GM21576 (cell line): Measurements from ENCODE around the gene RUFY3.
A peak's percentile ranks its signal among the peaks of the same experiment; 100 is the strongest.
"Not testable (repeated sequence)": the region's sequence is repeated elsewhere in the genome, so short reads cannot be mapped to it uniquely, and the experiment has no call there.

Source experiments
- ATAC-seq: cut with Tn5 transposase; IDR thresholded peaks from one replicate; pipeline ENCODE4 v1.9.1; 2021; ENCODE audit warnings: mild to moderate bottlenecking, moderate library complexity; ENCODE audit not compliant: unreplicated experiment

RUFY3 gene

GRCh38 chr4:70705183-70706043 lies 16.4 kb upstream of the RUFY3 start:
- ATAC-seq: peak; percentile 54

DNA sequence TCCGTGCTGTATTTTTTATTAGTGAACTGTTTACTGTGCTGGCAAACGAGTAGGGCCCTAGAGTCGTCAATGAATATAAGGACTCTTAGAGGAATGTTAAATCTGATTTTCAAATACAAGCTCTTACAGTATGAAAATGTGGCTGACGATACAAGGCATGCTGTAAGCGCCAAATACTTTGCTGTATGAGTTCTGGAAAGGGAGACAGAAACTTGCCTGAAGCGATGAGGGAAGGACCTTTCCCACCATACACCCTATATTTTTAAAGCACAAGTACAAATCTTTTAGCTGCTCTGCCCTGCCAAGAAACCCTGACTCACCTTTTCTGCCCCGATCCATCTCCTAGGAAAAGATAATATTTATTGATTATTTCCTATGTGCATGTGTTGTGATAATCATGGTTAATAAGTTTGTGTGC lies 15.7 kb upstream of the RUFY3 start:
- ATAC-seq: no peak

DNA sequence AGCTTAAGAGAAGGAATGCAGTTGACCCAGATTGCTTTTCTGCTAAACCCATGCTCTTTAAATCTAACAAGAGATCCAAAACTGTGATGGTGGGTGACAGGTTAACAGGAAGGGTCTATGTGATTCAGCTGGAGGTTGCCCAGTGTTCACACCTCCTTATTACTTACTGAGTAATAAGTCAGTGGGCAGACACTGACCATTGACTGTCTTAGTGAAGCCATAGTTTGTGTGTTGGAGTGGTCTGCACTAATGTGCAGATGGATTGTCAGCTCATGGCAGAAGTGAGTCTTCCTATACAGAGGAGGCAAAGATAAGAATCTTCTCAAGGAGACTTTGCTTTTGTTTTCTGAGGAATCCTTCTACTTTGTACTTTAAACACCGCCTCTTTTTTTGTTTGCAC lies 15.2 kb upstream of the RUFY3 start:
- ATAC-seq: no peak

- ATAC-seq: no peak
Measured at GRCh38 chr4:70709611-70710205, 12.1 kb upstream of the RUFY3 start.

DNA sequence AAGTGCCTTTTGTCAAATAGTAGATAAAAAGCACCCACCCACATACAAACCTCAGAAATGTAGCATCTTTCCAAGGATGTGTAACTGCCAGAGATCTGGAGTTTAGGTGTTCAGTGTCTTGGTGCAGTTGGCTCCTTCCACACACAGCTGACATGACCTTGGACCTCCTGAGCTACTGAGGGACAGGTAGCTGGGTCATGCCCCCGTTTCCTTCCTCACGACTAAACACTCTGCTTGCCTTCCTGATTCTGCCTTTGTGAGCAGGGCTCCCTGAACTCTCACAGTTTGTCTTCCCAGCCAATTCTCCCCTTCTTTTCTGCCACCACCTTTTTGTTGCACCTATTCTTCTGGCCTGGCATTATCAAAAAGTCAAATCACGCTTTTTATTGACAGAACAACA lies 10.2 kb upstream of the RUFY3 start:
- ATAC-seq: no peak

GRCh38 chr4:70712150-70712549 lies 9.6 kb upstream of the RUFY3 start:
- no peak for ATAC-seq

DNA sequence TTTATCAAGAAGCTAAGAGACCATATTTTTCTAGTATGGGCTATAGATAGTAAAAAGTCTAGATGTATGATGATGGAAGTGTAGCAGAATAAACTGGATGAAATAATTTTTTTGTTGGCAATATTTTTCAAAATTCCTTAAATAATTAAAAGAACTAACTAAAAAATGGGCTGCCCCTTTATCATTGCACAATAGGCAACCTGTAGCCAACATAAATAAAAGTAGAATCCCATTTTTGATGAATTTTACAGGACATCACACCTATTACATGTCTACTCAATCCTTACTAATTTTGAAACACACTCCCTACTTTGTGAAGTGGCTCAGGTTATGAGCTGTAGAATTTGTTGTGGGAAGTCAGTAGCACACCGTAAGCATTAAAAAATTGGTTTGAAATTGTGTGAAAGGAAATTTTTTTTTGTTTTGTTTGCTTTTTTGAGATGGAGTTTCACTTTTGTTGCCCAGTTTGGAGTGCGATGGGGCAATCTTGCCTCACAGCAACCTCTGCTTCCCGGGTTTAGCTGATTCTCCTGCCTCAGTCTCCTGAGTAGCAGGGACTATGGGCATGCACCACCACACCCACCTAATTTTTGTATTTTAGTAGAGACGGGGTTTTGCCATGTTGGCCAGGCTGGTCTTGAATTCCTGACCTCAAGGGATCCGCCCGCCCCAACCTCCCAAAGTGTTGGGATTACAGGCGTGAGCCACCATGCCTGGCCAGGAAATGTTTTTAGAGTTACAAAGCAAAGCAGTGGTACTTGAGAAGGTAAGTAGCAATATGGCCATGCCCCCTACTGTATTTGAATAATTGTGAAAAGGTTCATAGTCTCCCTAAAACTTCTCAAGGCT lies 8.9 kb upstream of the RUFY3 start:
- ATAC-seq: peak; percentile 1

DNA sequence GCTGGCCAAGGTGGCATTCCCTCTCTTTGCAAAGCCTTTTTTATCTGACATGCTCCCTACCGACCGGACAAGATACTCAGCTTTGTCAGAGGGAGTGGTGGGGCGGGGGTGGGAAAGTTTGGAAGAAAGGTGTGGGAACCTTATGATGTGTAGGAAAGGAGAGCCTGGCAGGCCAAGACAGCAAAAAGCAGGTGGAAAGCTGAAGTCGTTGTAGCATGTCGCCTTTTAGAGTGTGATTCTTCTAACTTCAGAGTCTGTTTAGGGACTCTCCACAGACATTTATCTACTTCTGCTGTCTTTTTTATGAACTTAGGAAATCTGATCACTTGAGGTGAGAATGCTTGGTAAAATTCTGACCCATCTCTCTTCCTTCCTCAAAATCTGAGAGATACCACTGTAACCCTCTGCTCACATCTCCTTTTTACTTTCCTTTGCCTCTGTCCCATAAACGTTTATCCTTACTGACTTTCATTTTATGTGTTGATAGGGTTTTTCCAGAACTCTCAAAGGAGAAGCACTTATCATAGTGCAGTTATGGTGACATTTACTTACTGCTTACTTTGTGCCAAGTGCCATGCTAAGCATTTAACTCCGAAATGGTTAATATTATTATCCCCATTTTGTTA lies 8.2 kb upstream of the RUFY3 start:
- ATAC-seq: peak; percentile 40

GRCh38 chr4:70714079-70714887 lies 7.5 kb upstream of the RUFY3 start:
- ATAC-seq: peak; percentile 57

- peak; percentile 10 for ATAC-seq
Measured at GRCh38 chr4:70715097-70715496, 6.7 kb upstream of the RUFY3 start.

DNA sequence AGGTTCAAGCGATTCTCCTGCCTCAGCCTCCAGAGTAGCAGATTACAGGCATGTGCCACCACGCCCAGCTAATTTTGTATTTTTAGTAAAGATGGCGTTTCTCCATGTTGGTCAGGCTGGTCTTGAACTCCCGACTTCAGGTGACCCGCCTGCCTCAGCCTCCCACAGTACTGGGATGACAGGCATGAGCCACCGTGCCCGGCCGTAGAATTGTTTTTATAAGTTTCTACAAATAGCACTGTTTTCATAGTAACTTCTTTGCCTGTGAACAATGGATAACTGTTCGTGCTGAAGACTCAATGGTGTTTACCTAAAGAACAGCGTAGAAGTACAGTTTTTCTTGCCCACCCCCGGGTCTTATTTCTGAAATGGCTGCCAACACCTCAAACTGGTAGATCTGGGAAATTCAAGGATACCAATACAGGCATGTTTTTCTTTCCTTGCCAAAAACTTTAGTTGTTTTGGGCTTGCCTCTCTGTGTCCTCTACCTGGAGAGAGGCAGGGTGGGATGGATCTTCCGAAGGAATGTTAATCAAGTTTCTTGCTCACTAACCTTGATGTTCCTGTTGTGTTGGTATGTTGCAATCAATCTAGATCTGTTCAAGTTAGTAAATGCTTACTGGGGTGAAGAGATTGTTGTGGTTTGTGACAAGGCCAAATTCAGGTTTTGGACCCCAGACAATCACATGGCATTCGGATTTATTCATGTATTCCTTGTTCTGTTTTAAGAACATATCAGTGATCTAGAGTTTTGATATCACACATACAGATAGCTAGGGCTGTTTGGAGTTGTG lies 2.8 kb upstream of the RUFY3 start:
- ATAC-seq: no peak

DNA sequence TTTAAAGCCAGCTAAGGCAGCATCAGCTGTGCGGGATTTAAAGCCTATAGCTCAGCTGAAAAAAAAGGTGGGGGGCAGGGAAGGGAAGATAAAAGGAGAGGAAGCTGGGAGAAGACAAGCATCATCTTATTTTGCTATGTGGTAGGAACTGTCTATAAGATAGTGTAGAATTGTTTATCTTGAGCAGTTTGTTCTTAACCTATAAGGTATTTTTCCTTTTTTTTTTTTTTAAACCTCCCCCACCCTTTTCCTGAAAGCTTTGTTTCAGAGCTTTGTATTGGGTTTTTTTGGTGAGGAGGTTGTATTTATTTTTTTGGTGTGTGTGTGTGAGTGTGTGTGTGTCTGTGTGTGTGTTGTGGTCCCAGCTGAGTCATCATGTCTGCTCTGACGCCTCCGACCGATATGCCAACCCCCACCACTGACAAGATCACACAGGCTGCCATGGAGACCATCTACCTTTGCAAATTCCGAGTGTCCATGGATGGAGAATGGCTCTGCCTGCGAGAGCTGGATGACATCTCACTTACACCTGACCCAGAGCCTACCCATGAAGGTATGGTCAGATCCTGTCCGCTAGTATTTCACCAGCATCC lies 531 bp downstream of the RUFY3 start:
- ATAC-seq: no peak

GRCh38 chr4:70724463-70724862 lies 2.7 kb downstream of the RUFY3 start:
- ATAC-seq: no peak

DNA sequence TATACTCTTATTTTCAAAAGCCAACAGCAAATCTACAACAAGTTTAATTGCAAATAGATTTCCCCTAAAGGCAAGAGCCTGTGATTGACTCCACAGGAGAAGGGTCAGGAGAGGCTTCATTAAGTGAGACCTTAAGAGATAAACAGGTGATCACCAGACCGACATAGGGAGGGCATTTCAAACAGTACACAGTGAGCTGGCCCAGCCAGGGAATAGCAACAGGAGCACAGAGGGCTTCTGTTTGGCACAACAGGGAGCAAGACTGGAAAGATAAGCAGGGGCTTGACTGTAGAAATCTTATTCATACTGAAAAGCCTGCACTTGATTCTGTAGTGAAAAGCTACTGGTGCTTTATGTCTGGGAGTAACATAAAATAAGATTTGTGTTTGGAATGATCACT lies 3.9 kb downstream of the RUFY3 start:
- ATAC-seq: no peak

DNA sequence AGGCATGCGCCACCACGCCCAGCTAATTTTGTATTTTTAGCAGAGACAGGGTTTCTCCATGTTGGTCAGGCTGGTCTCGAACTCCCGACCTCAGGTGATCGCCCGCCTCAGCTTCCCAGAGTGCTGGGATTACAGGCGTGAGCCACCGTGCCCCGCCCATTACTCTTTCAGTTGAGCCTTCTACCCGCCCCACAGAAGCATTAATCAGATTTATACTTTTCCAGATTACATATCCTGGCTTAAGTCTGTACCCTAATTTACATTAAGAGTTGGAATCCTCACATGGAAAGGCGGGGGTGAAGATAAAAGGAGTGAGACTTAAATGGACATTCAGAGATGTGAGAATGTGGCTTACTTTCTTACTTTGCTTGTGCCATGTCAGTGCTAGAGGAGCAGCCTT lies 4.8 kb downstream of the RUFY3 start:
- not testable (repeated sequence) for ATAC-seq

DNA sequence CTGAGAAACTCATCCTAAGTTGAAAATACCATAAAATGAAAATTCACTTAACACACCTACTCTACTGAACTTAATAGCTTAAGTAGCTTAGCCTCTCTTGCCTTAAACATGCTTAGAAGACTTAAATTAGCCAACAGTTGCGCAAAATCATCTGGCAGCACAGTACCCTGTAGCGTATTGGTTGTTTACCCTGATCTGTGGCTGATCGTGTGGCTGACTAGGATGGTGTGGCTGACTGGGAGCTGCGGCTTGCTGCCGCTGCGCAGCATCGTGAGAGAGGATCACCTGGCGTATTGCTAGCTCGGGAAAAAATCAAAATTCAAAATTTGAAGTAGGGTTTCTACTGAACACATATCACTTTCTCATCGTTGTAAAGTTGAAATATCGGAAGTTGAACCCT lies 6.3 kb downstream of the RUFY3 start:
- ATAC-seq: no peak

DNA sequence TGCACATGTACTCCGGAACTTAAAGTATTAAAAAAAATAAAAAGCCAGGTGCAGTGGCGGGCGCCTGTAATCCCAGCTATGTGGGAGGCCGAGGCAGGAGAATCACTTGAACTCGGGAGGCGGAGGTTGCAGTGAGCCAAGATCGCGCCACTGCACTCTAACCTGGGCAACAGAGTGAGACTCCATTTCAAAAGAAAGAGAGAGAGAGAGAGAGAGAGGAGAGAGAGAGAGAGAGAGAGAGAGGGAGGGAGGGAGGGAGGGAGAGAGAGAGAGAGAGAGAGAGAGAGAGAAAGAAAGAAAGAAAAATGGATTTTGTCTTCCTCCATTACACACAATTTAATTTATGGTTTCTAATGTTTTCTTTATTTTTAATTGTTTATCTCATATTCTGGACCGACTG lies 11.1 kb downstream of the RUFY3 start:
- not testable (repeated sequence) for ATAC-seq

DNA sequence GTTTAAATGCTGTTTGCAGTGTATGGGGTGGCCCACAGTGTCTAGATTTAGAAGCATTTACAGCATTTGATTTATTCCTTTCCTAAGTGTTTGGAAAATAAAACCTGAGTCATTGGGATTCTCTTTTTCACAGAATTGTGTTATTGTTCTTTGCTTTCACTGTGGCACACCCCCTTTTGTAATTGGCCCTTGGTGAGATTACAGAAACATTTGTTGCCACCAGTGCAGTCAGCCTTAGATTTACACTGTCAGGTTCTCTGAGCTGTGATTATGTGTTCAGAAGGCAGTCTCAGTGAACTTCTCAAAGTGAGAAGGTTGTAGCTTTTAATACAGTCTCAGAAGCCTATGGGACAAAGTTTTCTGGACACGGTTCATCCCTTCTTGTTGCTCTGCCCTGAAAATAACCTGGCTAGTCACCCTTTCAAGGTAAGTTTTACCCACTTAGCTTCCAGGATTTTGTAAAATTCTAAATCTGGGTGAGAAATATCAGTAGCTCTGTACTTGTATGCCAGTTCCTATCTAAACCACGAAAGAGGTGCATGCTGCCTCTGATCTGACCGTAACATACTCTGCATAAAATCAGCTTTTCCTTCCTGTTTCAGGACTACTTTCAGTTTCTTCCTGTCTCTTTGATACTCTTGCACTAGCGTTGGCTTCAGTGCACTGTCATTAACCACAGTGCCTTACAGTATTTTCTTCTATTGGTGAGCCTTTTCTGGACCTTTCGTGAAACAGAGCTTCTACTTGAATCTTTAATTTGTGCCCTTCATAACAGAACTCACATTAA lies 12.6 kb downstream of the RUFY3 start:
- peak; percentile 90 for ATAC-seq
